Stimulated activated CD4-positive, alpha-beta T cell treated with anti-CD3 and anti-CD28 coated beads, Interleukin-15, amount 100 ng/mL, for 1 hour (primary cell): ENCODE measurements around the gene NPLOC4.
A peak's percentile ranks its signal among the peaks of the same experiment; 100 is the strongest.
"Not testable (repeated sequence)": the region's sequence is repeated elsewhere in the genome, so short reads cannot be mapped to it uniquely, and the experiment has no call there.

Experiments used
- DNase-seq, 2 donors: peaks; one replicate each; pipeline ENCODE4 v3.0.0-alpha.2; 2020; ENCODE audit warnings: low read depth in 1 of 2, low spot score in 1 of 2

Gene NPLOC4

GRCh38 chr17:81636505-81637288 is at the start of gene NPLOC4, which contains the start of gene TSPAN10:
NPLOC4 (minus strand) TSS chr17:81637112; CDS start chr17:81636930, 182 bp downstream.
TSPAN10 (plus strand) TSS chr17:81637196; CDS start chr17:81642413, 5,217 bp downstream.
- DNase-seq = peak; percentile 76 to 85

- no peak for DNase-seq
Observed at GRCh38 chr17:81686614-81687013, 49.7 kb upstream of the NPLOC4 start.

GRCh38 chr17:81685108-81685507 is 48.2 kb upstream of the NPLOC4 start:
- peak in 1 of 2 donors; percentile 31 for DNase-seq

- no peak for DNase-seq
Observed at GRCh38 chr17:81684442-81684911, 47.6 kb upstream of the NPLOC4 start.

- peak; percentile 96 for DNase-seq
Observed at GRCh38 chr17:81683584-81684441, 46.9 kb upstream of the NPLOC4 start, which contains the start of the genes ARL16 and HGS. ARL16 (minus strand) TSS chr17:81683797; CDS start chr17:81683753, 44 bp downstream. HGS (plus strand) TSS chr17:81684011; CDS start chr17:81684067, 56 bp downstream.

GRCh38 chr17:81683208-81683583 is 46.3 kb upstream of the NPLOC4 start:
- no peak for DNase-seq

GRCh38 chr17:81682565-81683207 is 45.8 kb upstream of the NPLOC4 start:
- DNase-seq = no peak

- DNase-seq = no peak
Observed at GRCh38 chr17:81681672-81682071, 44.8 kb upstream of the NPLOC4 start.

- DNase-seq = no peak
Observed at GRCh38 chr17:81680150-81680549, 43.2 kb upstream of the NPLOC4 start.

- no peak for DNase-seq
Observed at GRCh38 chr17:81676906-81677305, 40.0 kb upstream of the NPLOC4 start.

GRCh38 chr17:81675515-81676221 is 38.8 kb upstream of the NPLOC4 start:
- DNase-seq = not testable (repeated sequence)

- DNase-seq = no peak
Observed at GRCh38 chr17:81673561-81674258, 36.8 kb upstream of the NPLOC4 start.

- no peak for DNase-seq
Observed at GRCh38 chr17:81672954-81673353, 36.0 kb upstream of the NPLOC4 start.

GRCh38 chr17:81672504-81672903 is 35.6 kb upstream of the NPLOC4 start:
- DNase-seq = no peak

- DNase-seq = no peak
Observed at GRCh38 chr17:81667754-81668153, 30.8 kb upstream of the NPLOC4 start.

GRCh38 chr17:81666342-81667191 is 29.7 kb upstream of the NPLOC4 start, which contains the start of the genes CCDC137 and OXLD1:
CCDC137 (plus strand) TSS chr17:81666737; CDS start chr17:81666767, 30 bp downstream.
OXLD1 (minus strand) TSS chr17:81666605; CDS start chr17:81666577, 28 bp downstream.
- DNase-seq = peak; percentile 84 to 88

- no peak for DNase-seq
Observed at GRCh38 chr17:81666092-81666341, 29.1 kb upstream of the NPLOC4 start.

- DNase-seq = peak in 1 of 2 donors; percentile 48
Observed at GRCh38 chr17:81665205-81666091, 28.5 kb upstream of the NPLOC4 start.
